GM21381 (cell line): ENCODE results near the gene TGOLN2.
A peak's percentile ranks its signal among the peaks of the same experiment; 100 is the strongest.
"Not testable (repeated sequence)": the region's sequence is repeated elsewhere in the genome, so short reads cannot be mapped to it uniquely, and the experiment has no call there.

Experiments used
- ATAC-seq: cut with Tn5 transposase; IDR thresholded peaks from one replicate; pipeline ENCODE4 v1.9.1; 2021; ENCODE audit warnings: mild to moderate bottlenecking, moderate library complexity; ENCODE audit not compliant: unreplicated experiment

Gene TGOLN2

DNA sequence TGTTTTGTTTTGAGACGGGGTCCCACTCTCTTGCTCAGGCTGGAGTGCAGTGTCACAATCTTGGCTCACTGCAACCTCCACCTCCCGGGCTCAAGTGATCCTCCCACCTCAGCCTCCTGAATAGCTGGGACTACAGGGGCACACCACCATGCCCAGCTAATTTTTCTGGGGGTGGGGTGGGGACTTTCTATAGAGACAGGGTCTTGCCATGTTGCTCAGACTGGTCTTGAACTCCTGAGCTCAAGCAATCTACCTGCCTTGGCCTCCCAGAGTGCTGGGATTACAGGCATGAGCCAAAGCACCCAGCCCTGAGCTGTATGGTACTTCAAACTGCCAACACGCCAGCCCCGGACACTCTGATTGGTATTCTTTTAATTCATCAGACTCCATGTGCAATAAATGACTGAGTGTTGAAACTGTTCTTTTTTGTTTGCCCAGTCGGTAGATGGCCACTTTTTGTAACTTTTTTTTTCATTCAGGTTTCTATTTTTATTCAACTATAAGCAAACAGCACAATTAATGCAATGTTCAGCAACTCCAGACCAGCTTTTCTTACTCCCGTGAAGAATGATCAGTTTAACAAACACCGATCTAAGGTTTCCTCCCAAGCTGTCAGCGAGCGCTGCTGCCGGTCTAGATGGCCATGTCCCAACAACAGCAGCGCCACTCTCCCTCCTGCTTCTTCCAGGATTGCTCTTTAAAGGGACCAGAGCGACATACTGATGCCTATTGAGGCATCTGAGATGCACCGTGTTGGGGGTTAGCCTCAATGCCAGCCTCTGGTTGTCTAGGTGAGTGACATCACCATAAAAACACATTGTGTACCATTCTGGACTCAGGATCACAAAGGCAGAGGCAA lies 12.5 kb upstream of the TGOLN2 start:
- ATAC-seq = no peak

DNA sequence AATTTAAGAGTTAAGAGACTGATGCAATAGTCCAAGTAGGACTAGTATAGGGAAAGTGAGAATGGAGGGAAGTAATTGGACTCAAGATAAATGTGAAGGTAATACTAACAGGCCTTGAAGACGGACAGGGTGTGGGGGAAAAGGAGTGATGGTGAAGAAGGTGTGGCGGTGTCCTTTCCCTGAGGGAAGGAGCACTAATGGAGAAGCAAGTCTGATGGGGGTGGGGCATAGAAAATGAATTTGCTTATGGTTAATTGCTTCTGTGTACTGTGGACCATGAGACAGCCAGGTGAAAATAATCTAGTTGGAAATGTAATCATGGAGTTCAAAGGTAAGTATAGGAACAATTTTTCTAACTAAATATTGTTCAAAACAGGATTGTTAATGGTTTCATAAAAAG lies 7.1 kb upstream of the TGOLN2 start:
- ATAC-seq = no peak

DNA sequence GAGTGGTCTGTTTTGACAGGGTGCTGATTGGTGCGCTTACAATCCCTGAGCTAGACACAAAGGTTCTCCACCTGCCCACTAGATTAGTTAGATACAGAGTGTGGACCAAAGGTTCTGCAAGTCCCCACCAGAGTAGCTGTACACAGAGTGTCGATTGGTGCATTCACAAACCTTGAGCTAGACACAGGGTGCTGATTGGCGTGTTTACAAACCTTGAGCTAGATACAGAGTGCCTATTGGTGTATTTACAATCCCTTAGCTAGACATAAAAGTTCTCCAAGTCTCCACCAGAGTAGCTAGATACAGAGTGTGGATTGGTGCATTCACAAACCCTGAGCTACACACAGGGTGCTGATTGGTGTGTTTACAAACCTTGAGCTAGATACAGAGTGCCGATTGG lies 6.1 kb upstream of the TGOLN2 start:
- not testable (repeated sequence) for ATAC-seq

DNA sequence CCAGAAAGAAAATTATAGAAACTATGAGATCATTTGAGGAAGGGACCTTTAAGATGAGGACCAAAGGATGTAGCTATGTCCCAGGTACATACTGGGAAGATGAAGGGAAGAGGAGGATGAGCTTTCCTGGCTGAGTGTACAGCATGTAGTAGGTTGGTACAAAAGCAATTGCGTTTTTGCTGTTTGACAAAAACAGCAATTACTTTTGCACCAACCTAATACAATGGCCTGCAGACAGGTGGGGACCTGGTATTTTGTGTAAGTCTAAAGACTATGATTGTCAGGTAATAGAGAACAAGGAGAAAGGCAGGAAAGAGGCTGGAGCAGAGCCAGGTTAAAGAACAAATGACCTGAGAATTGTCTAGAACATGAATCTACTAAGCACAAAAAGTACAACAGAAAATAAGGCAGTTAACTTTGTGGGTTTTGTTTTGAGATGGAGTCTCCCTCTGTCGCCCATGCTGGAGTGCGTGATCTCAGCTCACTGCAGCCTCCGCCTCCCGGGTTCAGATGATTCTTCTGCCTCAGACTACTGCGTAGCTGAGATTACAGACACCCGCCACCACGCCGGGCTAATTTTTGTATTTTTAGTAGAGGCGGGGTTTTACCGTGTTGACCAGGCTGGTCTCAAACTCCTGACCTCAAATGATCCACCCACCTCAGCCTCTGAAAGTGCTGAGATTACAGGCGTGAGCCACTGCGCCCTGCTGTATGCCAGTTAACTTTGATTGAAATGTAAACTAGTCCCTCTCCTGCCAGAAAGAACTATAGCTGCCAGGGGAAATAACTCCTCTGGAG lies 3.2 kb upstream of the TGOLN2 start:
- no peak for ATAC-seq

DNA sequence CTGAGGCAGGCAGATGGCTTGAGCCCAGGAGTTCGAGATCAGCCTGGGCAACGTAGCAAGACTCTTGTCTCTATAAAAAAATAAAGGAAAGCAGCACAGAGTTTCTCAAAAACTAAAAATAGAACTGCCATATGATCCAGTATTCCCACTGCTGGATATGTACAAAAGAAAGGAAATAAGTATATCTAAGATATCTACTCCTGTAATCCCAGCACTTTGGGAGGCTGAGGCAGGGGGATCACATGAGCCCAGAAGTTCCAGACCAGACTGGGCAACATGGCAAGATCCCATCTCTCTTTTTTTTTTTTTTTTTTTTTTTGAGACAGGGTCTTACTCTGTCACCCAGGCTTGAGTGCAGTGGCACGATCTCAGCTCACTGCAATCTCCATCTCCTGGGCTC lies 1.9 kb upstream of the TGOLN2 start:
- not testable (repeated sequence) for ATAC-seq

DNA sequence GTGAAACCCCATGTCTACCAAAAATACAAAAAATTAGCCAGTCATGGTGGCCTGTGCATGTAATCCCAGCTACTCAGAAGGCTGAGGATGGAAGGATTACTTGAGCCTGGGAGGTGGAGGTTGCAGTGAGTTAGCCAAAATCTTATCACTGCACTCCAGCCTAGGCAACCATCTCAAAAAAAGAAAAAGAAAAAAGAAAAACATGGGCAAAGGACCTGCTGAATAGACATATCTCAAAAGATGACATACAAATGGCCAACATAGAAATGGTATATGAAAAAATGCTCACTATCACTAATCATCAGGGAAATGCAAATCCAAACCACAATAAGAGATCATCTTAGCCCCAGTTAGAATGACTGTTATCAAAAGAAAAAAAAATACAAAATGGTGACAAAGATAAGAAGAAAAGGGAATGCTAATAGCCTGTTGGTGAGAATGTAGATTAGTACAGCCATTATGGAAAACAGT lies 1.4 kb upstream of the TGOLN2 start:
- no peak for ATAC-seq

DNA sequence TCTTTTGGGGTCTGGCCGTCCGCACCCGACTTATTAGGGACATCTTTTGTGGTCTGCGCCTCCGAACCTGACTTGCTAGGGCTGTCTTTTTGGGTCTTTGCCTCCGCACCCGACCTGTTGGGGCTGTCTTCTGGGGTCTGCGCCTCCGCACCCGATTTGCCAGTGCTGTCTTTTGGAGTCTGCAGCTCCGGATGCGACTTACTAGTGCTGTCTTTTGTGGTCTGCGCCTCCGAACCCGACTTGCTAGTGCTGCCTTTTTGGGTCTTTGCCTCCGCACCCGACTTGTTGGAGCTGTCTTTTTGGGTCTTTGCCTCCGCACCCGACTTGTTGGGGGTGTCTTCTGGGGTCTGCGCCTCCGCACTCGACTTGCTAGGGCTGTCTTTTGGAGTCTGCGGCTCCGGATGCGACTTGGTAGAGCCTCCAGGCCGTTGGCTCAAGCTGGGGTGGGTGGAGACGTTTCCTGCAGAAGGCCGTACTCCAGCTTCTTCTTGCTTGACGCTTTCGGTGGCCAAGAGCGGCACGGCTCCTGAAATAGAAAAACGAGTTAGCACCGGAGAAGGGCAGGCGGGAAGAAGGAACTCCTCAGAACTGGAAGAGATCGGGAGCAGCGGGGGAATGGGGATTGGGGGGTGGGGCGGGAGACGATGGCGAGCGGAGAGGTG lies 498 bp downstream of the TGOLN2 start:
- peak; percentile 21 for ATAC-seq

DNA sequence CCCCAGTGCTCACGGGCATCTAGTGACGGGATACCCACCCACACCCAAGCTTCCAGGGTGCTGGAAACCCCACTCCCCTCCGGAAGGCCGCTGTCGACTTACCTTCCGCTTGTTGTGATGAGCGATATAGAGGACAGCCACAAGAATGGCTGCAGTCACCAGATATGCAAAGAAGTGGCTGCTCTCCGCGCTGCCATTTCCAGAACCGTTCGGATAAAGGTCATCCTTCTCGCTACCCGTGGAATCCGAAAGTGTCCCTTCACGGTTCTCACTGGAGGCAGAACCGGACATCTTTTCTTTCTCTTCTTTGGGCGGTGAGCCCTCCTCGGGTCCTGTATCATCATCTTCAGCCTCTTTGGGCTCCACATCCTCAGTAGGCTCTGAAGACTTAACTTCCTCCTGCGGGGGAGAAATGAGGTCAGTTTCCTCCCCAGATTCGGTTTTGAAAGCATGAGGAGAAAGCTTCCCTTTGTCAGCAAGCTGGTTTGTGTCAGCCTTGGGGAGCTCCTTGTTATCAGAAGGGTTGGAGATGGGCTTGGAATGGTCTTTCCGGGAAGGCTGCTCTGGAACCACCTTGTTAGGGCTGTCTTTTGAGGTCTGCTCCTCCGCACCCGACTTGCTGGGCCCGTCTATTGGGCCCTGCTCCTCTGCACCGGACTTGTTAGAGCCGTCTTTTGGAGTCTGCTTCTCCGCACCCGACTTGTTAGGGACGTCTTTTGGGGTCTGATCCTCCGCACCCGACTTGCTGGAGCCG lies 1.2 kb downstream of the TGOLN2 start:
- peak; percentile 32 for ATAC-seq

DNA sequence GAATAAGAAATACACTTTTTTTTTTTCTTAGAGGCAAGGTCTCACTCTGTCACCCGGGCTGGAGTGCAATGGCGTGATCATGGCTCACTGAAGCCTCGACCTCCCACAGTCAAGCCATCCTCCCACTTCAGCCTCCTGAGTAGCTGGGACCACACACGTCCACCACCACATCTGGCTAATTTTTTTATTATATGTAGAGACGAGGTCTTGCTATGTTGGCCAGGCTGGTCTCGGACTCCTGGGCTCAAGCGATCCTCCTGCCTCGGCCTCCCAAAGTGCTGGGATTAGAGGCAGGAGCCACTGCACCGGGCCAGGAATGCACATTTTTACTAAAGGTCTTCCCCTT lies 2.4 kb downstream of the TGOLN2 start:
- no peak for ATAC-seq

DNA sequence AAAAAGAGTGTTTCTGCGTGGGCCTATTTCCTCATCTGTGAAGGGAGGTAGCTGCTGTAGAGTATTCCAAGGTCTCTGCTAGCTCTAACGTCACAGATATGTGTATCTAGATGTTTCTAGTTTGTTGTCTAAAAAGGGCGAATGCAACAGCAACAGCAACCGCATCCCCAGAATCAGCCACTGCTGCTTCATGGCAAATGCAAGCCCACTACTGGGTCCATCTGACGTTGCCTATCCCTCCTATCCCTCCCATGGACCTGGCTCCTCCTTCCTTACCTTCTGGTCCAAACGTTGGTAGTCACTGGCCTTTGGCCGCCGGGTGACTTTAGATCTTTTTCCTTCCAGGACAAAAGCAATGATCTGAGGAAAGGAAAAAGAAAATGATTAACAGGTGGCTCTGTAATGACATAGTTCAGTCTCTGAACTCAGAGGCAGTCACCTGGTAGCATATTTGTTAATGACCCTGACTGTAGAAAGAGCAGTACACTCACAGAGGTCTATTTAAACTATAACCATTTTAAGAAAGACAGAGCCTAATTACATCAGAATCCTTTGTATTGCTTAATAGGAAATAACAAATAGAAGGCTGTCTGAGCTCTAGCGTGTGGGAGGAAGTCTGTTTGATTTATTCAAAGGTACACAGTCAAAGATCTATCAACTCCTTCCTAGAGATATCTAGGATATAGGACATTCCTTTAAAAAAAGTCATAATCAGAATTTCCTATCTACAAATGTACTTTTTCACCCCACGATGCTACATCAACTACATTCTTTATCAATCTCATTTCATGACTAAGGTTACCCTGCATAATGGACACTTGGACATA lies 2.9 kb downstream of the TGOLN2 start:
- no peak for ATAC-seq

DNA sequence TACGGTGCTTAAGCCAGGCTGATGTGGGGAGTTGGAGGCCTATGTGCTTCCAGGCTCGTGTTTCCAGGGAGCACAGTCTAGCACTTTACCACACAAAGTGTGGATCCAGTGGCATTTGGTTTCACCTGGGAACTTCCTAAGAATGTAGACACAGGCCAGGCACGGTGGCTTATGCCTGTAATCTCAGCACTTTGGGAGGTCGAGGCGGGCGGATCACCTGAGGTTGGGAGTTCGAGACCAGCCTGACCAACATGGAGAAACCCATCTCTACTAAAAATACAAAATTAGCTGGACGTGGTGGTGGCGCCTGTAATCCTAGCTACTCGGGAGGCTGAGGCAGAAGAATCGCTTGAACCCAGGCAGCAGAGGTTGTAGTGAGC lies 3.8 kb downstream of the TGOLN2 start:
- not testable (repeated sequence) for ATAC-seq

DNA sequence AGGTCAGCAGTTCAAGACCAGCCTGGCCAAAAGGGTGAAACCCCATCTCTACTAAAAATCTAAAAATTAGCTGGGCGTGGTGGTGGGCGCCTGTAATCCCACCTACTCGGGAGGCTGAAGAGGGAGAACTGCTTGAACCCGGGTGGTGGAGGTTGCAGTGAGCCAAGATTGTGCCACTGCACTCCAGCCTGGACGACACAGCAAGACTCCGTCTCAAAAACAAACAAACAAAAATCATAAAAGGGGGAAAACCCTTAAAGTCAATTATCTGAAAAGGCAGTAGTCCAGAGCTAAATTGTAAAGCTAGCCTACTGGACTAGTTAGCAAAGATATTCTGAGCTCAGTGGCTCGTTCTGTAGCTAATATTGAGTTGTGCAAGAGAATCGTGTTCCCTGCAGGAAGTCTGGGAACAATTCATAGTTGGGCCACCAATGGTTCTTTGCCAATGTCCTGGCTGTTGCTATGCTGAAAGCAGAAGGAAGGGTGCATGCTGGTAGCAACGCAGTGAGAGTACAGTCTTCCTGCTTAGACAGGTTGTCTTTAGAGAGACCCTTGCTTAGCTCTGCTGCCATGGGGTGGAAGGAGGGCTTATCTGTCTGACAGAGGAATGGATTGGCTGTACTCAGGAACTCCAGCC lies 4.3 kb downstream of the TGOLN2 start:
- no peak for ATAC-seq

DNA sequence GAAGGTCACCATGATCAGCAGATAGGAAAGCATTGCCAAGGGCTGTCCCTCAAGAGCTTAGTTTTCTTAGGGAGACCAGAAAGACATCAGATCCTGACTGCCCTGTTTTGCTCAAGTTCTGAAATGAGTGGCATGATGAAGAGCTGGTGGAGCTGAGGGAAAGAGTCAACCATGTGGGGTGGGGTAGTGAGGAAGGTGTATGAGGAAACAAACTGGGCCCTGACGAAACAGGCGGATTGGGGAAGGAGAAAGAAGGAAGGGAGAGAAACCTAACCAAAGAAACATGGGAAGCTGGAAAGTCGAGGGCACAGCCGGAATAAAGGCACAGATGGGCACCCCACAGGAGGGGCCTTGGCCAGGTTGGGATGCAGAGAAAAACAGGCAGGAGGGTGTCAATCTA lies 8.0 kb downstream of the TGOLN2 start:
- ATAC-seq = no peak

DNA sequence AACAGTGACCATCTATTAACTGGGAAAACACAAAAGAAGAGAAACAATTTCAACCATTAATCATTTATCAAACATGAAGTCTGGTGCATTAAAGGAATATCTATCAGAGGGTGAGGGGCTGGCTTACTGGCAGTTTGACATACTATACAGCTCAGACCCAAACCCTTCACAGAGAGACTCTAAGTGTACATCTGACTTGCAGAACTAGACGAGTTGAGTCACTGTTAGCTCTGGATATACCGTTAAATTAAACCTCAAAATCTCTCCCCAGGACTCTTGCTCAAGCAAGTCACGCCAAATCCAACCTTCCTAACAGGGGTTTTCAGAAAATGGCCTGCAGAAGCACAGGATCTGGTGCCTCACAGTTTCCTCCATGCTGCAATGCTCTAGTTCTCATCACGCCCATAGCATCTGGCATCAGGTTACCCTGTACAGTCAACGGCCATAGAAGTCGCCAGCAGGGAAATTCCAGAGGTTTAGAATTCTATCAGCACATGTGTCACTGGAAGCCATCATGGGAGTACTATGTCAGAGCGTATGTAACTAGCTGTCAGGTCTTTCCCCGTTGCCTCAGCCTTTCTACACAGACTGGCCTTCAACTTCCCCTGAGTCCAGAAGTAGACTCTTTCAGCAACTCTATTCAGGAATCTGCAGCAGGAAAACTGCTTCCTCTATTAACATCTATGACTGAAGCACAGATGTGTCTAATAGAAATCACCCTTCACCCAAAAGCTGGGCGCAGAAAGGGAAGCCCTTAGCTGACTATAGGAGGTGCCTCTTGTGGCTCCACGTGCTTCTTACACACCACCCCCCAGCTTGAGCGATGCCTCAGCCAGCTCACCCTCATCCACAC lies 9.3 kb downstream of the TGOLN2 start:
- peak; percentile 45 for ATAC-seq

DNA sequence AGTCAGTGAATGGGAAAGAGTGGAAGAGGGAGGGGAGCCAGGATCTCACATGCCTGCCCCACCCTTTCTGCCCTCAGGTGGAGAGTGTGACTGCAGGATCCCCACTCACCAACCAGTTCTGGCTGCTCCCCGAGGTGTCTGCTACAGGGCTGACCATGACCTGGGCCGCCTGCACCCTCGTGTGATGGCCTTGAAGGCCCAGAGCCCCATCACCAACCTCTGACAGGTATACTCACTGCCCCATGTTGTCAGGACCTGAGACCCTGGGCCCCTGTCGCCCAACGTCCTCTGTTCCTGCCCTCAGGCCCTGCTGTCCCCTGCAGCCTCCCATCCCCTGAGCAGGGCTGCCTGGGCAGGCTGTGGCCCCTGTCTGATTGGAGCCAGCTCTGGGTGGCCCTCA lies 11.9 kb downstream of the TGOLN2 start:
- ATAC-seq = not testable (repeated sequence)

DNA sequence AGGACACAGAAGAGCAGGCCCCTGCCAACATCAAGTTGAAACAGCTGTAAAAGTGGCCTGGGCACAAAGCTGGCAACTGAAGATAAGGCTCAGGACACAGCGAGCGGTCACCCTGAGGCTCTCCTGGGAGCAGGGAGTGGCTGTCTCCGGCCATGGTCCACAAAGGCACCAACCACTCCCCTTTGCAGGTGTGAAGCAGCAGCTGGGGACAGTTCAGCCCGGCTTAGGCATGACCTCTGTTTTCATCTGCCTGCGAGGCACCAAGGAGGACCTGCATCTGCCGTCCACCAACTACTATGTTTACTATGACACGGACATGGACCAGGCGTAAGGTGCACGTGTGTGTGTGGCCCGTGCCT lies 12.9 kb downstream of the TGOLN2 start:
- ATAC-seq = no peak

DNA sequence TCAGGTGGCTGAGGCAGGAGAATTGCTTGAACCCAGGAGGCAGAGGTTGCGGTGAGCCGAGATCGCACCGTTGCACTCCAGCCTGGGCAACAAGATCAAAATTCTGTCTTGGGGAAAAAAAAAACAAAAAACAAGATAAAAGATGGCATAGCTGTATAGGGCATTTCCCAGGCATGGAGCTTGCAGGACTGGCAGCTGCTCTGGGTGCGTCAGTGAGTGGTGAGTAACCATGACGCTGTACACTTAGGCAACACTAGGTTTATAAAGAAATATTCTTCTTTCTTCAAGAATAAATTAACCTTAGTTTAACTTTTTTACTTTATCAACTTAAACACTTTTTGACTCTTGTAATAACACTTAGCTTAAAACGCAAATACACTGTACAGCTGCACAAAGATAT lies 15.4 kb downstream of the TGOLN2 start:
- no peak for ATAC-seq

DNA sequence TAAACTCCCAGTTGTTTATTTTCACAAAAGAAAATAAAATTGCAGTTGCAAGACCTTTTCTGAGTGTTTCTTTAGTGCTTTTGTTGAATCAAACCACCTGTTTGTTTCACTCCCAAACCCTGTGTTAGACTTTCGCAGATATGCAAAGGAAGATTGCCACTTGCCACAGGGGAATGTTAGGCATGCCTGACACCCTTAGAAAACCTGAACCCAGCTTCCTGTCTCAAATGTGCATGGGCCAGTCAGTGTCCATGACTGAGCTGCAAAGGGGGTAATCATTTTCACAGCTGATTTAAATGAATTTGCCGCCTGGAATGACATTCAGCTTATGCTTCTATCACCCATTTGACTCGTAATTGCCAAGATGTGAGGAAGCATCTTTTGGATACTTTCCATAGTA lies 17.5 kb downstream of the TGOLN2 start:
- peak; percentile 63 for ATAC-seq
